GM21529 (cell line): ENCODE measurements around the gene PAAF1.
"Not testable (repeated sequence)": the region's sequence is repeated elsewhere in the genome, so short reads cannot be mapped to it uniquely, and the experiment has no call there.

Source experiments
- ATAC-seq: cut with Tn5 transposase; IDR thresholded peaks from one replicate; pipeline ENCODE4 v1.9.1; 2021; ENCODE audit not compliant: unreplicated experiment

PAAF1 gene

DNA sequence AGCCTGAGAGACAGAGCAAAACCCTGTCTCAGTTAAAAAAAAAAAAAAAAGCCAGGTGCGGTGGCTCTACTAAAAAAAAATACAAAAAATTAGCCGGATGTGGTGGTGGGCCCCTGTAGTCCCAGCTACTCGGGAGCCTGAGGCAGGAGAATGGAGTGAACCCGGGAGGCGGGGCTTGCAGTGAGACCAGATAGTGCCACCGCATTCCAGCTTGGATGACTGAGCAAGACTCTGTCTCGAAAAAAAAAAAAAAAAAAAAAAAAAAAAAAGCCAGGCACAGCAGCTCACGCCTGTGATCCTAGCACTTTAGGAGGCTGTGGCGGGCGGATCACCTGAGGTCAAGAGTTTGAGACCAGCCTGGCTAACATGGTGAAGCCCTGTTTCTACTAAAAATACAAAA, 3.6 kb downstream of the PAAF1 start:
- not testable (repeated sequence) for ATAC-seq

DNA sequence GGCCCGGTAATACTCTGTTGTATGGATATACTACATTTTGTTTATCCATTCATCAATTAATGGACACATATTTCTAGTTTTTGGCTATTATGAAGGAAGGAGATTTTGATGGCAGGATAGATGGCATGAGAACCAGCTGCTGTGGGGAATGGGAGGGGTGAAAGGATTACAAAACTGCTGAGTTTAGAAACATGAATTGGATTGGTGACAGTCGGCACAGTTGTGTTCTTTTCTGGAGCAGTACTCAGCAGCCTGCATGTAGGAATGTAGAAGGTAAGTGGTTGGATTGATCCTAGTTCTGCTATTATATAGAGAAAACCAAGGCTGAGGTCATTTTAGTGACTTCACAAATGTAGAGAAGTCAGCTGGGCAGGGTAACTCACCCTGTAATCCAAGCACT, 7.1 kb downstream of the PAAF1 start:
- no peak for ATAC-seq

DNA sequence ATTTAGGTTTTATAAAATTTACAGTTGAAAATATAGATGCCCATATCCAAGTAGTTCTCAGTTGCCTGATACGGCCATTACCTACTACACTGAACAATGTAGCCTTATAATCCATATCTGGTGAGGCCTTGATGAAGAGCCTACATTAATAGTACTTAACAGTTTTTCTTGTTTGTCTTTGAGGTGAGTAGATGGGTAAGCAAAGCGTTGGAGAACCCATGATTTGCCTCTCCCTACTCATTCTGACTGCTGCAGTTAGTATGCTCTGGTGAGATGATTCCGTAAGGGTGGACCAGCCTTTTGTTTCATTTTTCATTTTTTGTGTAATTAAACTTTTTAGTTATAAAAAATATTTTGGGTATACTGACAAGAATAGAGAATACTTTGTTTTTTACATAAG, 11.4 kb downstream of the PAAF1 start:
- no peak for ATAC-seq

DNA sequence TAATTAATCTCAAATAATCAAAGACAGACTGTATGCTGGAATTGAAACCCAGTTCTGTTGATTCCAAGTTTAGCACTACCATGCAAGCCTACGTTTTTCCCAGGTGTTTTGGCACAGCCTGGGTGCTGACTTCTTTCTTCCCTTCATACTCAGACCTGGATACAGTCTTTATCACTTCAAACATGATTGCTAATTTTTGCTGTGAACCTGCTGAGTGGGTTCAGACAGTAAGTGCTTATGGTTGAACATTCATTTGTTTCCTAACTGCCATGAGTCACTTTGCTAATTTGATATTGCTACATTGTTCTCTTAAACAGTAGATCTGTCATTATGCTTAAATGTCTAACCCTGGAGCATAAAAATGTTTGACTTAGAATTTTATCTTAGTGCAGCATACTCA, 12.2 kb downstream of the PAAF1 start:
- no peak for ATAC-seq

DNA sequence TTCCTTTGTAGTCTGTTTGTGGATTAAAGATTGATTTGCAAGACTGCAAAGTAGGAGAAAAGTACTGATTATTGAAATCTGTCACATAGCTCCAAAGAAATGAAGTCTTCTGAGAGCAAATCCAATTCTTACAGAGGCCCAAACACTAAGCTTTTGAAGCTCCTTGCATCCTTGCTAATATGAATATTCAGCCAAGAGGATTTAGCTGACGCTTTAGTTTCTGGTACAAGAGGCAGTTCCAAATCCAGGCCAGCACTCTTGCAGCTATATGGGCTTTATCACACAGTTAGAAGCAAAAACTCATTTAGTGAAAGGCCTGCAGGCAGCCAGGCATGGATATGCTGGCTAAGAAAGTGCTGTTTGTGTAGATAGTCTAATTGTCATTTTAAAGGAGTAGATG, 12.7 kb downstream of the PAAF1 start:
- no peak for ATAC-seq

DNA sequence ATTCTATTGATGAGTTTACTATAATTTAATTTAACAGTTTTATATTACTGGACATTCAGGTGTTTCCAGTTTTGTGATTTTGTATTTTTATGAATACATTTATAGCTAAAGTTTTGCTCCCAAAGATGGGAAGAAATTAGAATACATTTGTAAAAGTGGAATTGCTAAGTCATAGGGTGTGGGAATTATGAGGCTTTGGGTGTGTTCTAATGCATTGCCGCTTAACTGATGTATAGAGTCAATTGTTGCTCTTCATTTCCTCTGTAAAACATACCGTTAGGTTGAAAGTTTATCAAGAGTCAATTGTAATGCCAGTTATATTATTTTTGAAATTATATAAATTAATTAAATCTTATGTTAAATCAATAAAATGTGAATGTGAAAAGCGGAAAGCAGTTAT, 16.2 kb downstream of the PAAF1 start:
- no peak for ATAC-seq

DNA sequence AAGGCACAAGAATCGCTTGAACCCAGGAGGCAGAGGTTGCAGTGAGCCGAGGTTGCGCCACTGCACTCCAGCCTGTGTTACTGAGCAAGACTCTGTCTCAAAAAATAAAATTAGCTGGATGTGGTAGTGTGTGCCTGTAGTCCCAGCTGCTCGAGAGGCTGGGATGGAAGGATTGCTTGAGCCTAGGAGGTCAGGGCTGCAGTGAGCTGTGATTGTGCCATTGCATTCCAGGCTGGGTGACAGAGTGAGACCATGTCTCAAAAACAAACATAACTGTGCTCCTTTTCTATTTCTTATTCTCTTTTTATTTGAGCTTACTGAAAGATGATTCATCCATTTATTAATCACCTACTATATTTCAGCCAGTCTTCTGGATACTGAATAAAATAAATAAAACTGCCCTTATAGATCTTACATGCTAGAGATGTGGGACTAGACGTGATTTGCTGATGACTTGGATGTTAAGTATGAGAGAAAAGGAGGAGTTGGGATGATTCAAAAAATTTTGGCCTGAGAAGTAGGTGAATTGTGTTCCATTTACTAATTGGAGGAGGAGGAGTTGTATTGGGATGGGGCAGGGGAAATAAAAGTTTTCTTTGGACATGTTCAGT, 18.0 kb downstream of the PAAF1 start:
- no peak for ATAC-seq

DNA sequence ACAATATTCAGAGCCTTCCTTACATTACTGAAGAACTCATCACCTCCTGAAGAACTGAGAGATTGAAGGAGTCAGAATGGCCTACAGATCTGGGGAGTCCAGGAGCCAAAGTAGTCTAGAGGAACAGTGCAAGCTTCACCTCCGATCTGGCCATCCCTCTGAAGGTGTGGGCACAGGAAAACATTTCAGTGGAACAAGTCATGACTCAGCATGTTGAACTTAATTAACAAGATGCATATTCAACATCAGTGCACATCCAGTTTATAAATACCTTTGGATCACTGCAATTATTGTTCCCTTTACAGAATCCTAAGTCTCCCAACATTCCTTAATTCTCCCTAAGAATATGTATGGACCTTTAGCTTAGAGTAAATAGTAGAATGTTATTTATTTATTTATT, 25.5 kb downstream of the PAAF1 start:
- no peak for ATAC-seq

DNA sequence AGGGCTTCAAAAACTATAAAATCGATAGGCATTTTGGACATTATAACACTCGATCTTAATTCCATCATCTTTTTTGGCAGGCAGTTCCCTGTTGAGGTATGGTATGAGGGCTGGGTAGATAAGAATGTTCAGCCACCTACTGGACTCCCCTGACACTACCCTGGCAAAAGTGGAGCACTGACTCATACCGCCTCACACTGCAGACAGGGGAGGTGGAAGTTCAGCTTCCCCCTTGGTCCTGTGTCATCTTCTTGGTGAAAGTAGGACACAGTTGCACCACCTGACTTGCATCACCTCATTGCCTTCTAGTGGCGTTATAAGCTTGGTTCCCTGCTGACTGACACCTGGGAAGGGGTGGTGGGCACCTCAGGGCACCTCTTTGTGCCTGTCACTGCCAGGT, 30.4 kb downstream of the PAAF1 start:
- ATAC-seq, result no peak

DNA sequence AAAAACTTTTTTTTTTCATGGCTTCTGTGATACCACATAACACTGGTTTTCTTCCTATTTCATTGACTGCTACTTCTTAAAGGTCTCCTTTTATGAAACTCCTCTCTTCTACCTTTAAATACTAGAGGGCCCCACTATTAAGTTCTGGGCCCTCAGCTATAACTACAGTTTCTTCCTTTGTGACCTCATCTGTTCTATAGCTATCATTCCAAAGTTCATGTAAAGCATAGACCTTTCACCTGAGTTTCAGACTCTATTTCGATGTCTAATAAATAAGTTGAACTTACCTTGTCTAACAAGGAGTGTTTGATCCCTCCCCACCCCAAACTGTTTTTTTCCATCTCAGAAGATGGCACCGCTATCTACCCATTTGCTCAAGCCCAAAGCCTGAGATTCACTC, 35.2 kb downstream of the PAAF1 start:
- no peak for ATAC-seq

DNA sequence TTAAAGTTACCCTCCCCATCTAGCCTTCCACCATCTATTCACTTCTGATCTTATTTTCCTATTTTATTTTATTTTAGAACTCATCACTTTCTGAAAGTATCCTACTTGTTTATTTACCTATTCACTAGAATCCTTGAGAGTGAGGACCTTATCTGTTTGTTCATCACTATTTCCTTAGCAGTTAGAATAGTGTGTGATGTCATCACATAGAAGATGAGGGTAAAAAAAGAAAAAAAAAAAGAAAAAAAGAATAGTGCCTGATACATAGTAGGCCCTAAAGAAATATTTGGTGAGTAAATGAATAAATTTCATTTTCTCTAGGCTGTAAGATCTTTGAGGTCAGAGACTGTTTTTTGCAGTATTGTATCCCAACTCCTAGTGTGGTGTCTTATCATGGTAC, 36.7 kb downstream of the PAAF1 start:
- ATAC-seq, result no peak

DNA sequence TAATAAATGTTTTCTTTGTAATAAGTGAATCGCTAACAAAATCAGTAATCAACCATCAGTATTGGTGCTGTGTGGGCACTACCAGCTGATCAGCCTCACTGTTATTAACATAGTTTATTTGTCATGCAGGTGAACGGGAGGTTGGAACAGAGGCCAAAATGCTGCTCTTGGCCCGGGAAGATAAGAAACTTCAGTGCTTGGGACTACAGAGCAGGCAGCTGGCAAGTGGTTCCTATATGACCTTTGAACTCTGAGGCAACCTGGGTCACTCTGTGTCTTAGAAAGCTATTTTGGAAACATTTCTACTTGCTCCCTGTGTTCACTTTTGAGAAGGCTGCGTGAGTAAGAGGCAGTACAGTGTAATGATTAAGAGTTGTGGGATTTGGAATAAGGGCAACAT, 37.5 kb downstream of the PAAF1 start:
- ATAC-seq, result no peak

DNA sequence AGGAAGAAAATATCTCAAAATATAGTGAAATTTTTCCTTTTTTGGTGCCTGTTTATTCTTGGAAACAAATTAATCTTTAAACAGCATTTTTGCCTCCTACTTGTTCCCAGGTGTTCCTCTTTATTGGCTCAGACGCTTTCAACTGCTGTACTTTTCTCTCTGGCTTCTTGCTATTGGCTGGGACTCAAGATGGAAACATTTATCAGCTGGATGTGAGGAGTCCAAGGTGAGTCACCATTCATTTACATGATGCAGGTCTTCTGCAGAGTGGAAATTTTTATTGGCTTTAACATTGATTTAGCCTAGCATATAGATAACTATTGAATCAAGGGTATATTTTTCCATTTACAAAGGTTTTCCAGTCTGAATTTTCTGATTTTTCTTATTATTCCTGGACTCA, 39.6 kb downstream of the PAAF1 start:
- ATAC-seq, result no peak

DNA sequence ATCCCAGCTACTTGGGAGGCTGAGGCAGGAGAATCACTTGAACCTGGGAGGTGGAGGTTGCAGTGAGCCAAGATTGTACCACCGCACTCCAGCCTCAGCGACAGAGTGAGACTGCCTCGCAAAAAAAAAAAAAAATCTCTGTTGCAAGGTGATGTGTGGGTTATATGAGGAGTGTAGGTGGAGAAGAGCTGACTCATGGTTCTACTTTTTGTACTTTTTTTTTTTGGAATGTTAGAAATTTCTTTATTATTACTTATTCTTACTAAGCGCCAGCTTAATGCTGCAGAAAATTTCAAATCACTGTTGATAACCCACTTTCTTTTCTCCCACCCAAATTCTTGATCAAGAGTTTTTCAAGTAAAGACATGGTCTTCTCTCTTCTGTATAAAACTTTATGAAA, 44.4 kb downstream of the PAAF1 start:
- ATAC-seq, result no peak

DNA sequence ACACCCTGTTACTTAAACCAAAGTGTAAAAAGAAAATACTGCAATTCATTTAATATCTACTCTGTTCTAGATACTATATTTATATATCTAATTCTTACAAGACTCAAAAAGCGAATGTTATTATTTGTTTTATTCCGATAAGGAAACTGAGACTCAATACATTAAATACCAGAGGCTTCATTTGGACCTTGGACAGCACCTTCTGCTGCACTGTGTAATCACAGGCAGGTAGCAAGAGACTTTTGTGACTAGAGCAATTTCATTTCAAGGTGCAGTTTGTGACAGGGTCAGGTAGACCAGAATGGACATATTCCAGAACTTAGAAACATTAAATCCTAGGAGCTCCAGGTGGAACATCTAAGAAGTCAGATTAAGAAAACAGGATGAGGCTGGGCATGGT, 52.6 kb downstream of the PAAF1 start:
- ATAC-seq, result no peak

DNA sequence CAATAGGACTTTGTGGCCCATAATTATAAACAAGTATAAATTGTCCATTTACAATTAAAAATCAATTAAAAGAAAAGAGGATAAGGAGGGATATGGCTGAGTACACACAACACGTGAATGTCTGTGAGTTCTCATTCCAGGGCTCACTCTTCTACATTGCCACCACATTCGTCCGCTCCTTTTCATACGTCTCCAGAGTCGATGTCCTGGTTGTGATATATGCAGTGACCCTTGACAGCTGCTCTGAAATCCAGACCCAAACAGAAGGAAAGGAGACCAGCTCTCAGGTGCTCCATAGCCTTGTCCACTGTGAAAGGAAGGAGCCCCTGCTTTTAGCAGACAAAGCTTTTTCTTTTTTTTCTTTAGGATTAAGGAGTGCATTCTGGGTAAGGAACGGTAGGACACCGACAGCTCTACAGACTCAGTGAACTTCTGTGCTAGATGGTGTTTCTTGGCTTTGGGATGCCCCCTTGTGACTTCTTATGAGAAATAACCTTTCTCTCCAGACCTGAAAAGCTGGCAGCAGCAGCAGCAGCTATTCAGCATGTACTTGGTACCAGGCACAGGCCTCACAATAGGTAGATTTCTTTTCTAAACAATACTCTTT, 54.3 kb downstream of the PAAF1 start:
- no peak for ATAC-seq

DNA sequence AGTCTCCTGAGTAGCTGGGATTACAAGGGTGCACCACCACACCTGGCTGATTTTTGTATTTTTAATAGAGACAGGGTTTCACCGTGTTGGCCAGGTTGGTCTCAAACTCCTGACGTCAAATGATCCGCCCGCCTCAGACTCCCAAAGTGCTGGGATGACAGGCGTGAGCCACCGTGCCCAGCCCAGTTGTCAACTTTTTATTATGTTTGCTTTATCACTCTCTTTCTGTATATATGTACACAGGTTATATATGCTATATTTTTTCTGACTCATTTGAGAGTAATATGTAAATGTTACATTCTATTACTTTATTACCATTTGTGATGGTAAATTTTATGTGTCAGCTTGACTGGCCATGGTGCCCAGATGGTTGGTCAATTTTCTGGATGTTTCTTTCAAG, 55.2 kb downstream of the PAAF1 start:
- ATAC-seq, result no peak

DNA sequence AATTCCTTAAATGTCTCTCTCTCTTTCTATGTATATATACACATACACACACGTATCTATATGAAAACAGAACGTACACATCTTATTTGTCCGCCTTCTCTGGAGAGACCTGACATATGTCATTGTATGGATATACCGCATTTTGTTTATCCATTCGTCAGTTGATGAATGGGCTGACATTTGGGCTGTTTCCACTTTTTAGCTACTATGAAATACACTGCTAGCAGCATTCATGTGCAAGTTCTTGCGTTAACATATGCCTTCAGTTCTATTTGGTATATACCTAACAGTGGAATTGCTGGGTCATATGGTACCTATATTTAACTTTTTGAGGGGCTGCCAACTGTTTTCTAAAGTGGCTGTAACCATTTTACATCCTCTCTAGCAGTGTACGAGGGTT, 56.0 kb downstream of the PAAF1 start:
- ATAC-seq, result no peak

DNA sequence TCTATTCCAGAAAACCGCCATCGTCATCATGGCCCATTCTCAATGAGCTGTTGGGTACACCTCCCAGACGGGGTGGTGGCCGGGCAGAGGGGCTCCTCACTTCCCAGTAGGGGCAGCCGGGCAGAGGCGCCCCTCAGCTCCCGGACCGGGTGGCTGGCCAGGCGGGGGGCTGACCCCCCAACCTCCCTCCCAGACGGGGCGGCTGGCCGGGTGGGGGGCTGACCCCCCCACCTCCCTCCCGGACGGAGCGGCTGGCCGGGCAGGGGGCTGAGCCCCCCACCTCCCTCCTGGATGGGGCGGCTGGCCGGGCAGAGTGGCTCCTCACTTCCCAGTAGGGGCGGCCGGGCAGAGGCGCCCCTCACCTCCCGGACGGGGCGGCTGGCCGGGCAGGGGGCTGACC, 59.2 kb downstream of the PAAF1 start:
- ATAC-seq, result not testable (repeated sequence)

DNA sequence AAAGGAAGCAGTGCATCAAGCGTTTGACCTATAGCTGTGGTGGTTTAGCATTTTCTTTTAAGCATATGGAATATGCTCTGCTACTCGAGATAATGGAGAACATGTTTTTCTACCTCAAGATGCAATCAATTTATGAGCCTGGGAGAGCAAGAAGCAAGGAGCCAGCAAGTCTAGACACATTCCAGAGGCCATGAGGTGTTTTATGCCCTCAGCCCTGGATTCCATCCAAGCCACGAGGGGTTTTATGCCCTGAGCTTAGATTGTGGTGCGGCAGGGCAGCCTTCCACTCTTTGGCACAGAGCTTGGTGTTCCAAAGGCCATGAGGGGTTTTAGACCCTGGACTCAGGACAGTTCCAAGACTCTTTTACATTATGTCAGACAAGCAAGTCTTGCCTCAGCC, 62.3 kb downstream of the PAAF1 start:
- no peak for ATAC-seq

DNA sequence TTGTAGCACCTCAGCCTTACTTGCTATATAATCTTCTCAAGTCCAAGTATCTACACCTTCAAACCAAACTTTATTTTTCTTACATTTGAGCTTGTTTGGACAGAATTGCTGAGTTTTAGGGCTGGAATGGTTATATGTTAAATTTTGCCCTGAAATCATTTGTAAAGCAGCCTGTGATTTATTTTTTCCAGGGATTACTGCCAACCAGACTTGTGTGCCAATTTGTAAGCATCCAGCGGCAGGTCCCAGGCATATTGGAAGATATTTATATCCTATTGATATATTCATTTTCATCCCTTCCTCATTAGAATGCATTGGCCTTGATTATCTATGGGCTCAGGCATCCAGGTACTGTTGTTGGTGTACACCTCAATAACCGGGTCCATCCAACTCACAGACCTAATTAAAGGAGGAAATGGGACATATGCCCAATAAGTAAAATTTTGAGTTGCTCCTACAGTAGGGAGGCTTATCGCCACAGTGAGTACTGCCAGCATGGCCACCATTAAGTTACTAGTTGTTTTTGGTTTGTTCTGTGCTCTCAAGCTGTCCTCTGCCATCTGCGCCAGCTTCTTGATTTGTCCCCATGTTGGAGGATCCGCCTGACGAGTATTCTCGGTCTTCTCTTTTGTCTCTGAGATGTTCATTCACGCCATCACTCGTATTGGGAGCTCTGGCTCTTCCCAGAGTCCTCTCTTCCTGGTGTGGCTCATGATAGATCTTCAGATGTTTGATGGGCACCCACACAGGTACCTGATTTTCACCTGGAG, 64.2 kb downstream of the PAAF1 start:
- no peak for ATAC-seq

DNA sequence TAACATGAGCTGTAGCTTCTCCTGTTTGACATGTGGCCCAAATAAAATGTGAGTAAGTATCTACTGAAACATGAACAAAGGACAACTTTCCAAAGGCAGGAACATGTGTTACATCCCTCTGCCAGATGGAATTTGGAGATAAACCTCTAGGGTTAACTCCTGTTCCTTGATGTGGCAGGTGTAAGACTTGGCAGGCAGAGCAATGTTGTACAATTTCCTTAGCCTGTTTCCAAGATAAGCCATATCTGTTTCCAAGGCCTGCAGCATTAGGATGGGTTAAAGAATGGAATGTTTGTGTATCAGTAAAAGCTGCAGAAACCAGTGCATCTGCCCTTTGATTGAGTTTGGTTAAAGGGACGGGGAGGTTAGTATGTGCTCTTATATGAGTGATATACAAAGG, 65.2 kb downstream of the PAAF1 start:
- ATAC-seq, result no peak

DNA sequence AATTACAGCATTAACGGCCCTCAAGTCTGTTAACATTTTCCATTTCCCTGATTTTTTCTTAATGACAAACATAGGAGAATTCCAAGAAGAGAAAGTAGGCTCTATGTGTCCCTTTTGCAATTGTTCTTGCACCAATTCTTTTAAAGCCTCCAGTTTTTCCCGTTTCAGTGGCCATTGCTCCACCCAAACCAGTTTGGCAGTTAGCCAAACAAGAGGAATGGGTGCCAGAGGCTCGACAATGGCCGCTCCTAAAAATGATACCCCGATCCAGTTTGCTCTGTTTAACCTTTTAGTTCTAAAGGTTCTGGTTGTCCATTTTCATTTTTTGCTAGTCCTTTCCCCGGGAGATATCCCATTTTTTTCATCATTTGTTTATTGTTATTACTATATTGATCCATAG, 67.3 kb downstream of the PAAF1 start:
- ATAC-seq, result no peak
